Measurements from ENCODE around the gene ATG7.
"Not testable (repeated sequence)": the region's sequence is repeated elsewhere in the genome, so short reads cannot be mapped to it uniquely, and the experiment has no call there.

Gene ATG7

DNA sequence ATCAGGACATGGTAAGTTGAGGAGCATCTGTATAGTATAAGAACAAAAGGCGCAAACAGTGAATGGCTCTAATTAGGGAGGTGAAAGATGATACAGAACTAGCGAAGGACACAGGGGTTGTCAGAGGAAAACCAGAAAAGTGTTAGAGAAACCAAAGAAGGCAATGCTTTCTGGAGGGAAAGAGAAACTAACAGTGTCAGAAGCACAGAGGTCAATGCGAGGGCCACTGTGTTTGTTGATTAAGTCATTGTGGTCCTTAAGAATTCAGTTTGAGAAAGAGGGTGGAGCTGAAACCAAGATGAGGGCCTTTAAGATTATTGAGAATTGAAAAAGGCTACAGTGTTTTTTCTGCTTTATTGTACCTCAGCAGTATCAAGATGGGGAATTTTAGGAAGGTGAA lies 28.8 kb downstream of the ATG7 start:
- DNase-seq: no peak

DNA sequence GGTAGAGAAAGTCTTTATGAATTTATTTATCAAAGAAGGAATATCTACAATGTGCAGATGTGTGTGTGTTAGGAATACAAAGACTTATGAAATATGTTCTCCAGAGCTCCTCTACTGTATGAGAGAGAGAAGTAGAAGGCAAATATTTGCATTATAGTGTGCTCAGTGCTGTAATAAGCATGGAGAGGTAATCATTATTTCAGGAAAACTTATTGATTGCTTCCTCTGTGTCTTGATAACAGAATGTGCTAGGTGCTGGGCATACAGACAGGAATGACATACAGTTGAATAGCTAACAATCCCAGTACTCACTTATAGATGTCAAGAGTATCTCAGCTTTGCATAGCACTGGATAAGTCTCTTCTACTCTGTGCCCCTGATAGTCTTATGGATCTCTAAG lies 30.2 kb downstream of the ATG7 start:
- no peak for DNase-seq

DNA sequence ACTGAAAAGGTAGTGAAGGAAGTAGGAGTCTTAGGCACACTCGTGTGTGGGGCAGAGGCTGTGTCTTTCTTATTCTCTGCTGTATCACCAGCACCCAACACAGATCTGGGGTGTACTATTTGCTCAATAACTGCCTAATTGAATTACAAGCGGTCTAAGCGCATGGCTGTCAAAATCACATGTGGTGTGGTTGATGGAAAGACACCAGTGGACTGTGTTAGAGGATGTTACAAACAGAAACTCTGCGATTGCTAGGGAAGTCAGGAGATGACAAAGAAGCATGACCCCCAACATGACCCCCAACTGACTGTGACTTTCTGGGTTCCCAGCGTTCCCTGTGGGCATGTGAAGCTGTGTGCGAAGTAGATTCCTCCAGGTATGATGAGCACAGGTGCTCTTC lies 32.0 kb downstream of the ATG7 start:
- DNase-seq: no peak

DNA sequence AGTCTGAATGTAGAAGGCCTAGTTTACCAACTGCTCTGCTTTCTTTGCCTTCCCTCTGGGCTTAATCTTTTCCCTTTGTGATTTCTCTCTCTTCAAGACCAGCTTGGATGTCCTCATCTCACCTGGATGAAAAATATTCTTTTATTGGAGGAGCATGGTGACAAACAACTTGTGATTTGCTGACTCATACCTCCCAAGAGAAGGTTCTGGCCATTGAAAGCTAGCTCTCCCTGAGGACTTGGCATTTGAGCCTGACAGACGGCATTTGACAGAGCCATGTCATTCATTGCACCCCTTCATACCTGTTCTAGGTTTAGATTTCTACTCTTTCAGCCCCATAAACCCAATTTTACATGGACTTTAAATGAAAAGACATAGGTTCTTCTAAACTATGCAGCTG lies 33.3 kb downstream of the ATG7 start:
- no peak for DNase-seq

DNA sequence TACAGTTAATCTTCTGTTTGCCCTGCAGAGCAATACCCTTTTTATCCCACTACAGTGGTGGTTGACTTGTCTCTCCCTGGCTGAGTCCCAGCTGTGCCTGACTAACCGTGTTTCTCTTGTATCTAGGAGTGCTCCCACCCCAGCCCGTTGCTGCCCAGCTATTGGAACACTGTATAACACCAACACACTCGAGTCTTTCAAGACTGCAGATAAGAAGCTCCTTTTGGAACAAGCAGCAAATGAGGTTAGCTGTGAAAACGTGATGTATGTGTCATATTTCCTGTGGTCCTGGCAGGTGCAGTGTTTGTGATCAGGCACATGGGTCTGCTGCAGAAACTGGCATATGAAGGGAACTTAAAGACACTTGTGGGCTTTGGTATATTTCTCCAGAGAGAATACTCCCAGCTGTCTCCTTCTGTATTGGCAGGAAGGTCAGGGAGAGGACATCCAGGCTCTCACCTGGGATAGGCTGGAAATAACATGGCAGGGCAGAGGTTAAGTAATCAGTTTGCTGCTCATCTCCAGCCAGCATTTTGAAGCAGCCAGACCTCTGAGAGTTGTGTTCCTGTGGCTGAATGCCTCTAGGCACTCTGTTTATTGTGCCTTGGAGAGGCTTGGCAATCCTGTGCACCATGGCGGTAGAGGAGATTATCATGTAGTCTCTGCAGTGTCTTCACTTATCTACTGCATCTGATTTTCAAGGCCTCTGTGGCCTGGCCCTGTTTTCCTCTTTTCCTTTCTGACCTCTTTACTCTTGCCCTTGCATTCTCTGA lies 34.8 kb downstream of the ATG7 start:
- DNase-seq: no peak

DNA sequence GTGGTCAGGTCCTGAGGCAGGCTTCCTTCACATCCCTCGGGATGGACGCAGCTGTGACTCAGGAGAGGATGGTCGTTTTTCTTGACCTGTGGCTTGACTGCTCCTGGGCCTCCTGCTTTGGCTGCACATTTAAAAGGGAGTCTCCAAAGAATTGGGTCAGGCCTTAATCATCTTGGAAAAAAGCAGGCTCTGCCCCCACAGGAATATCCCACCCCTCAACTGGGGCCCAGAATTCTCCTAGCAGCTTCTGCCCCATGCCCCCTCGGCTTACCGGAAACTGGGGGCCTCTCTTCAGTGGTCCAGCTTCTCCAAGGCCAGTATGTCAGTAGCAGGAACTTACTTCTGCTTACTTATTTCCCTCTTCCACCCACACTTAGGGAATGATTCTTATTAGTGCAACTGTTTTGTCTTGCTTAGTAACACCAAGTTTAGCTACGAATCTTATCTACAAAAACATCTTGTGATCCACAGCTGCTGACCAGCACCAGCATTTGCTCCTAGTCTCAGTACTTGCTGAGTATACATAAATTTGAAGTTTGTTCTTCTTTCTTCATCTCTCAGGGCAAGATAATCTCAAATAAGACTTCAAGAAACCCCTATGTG lies 35.7 kb downstream of the ATG7 start:
- DNase-seq: no peak

DNA sequence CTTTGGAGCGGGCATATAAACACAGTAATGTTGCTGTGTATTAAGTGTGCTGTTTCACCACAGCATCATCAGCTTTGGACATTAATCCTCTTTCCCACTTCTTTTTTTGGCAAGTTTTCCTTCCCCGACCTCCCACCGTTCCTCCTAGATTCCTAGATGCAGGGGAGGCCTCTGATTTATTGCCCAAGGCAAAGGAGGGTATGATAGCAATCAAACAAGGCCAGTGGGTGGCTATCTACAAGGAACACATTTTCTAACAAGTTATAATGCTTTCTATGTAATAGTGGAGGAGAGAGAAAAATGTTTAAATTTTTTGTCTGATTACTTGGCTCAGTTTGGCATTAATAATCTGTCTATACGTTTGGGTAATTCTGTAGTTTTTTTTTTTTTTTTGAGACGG lies 38.1 kb downstream of the ATG7 start:
- no peak for DNase-seq

DNA sequence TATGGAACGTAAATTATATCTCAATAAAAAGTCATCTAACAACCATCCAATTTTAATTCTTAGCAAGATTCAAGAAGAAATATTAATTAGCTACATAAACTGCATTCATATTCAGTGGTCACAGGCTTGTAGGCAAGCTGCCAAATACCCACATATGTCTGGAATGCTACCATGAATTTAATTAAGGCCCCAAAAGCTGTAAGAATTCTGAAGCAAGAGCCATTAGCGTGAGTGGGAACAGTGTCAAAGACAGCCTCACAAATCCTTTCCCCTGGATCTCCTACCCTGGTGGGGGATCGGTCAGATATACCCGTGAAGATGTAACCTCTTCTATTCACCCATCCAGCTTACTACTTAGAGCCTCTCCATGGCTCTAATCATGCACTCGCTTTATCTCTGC lies 40.0 kb downstream of the ATG7 start:
- DNase-seq: no peak

DNA sequence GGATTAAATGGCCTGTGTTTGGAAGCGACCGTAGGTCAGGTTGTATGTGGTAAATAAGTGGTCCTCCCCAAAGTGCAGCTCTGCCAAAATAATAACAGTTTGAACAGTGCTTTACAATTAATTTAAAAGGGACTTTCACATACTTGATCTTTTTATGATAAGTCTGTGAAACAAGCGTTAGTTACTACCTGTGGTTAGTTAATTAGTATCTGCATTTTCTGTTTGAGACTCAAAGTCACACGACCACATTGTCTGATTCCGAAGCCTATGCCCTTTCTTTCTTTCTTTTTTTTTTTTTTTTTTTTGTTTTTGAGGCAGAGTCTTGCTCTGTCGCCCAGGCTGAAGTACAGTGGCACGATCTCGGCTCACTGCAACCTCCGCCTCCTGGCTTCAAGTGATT lies 45.1 kb downstream of the ATG7 start:
- no peak for DNase-seq

DNA sequence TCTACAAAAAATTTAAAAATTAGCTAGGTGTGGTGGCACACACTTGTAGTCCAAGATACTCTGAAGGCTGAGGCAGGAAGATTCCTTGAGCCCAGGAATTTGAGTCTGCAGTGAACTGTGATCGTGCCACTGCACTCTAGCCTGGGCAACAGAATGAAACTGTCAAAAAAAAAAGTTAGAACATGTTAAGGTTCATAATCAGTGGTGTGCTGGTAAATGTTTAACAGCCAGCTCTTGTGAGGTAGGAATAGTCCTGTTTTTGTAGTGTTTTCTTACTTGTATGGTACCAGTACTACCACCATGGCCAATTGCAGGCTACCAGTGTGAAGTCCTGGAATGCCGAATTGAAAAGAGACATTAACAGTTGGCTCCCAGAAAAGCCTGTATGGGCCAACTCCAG lies 50.7 kb downstream of the ATG7 start:
- DNase-seq: no peak

DNA sequence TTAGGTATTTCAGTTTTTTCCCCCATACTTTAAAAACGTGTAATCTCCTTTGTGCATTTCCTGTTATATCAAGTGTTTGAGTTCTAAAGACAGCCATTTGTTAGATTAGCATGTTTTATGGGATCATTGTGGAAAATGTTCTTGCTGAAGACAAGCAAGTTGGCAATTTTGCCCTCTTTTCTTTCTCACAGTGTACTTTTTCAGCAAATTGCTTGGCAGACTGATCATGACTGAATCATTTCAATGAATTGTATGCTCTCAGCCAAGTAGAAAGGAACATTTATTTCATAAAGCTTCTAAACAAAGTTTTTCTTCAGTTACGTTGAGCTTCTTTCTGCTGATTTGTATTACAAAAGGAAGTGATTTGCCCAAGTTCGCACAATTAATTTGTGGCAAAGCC lies 51.6 kb downstream of the ATG7 start:
- DNase-seq: peak in 1 of 2 donors; percentile 65

DNA sequence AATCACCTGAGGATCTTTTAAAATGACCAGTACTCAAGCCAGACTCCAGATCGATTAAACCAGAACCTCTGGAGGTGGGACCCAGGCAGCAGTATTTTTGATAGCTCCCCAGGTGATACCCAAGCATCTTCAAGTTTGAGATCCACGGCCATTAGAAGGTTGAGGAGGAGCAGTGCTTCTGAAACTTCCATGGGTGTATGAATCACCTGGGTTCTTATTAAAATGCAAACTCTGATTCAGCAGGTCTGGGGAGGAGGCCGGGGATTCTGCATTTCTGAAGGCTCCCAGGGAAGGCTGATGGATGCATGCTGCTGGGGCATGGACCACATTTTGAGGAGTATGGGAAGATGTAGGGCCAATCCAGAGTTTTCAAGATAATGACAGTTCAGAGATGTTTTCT lies 55.4 kb downstream of the ATG7 start:
- no peak for DNase-seq

DNA sequence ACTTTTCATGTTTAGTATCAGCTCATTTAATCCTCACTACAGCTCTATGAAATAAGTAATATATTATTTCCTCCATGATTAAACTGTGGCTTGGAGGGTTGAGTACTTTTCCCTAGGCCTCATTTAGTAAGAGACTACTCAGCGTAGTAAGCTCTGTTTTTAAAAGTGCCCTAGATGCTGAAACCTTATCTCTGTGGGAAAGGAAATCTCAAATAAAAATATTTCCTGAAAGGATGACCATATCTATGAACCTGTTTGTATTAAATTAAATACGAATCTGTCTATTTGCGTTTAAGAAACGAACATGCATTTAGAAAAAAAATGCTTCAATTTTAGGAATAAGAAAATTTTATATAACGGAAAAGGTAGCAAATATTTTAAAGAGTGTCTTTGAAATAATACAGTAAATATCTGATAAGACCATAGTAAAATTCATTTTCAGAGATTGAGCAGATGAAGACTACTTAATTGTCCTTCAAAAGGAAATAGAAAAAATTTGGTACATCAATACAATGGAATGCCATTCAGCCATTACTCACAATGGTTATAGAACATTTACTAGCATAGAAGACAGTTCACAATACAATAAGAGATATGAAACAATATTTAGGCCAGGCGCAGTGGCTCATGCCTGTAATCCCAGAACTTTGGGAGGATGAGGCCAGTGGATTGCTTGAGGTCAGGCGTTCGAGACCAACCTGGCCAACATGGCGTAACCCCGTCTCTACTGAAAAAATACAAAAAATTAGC lies 56.2 kb downstream of the ATG7 start:
- DNase-seq: no peak

DNA sequence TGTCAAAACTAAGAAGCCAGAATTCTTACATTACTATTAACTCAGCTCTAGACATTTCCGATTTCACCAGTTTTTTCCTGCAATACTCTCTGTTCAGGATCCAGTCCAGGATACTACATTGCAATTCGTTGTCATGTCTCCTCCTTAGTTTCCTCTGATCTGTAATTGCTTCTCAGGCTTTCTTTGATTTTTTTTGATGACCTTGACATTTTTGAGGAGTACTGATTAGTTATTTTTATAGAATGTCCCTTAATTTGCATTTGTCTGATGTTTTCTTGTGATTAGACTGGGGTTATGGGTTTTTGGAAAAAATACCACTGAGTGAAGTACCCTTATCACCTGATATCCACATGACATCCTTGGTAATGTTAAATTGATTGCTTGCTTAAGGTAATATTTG lies 57.6 kb downstream of the ATG7 start:
- no peak for DNase-seq

DNA sequence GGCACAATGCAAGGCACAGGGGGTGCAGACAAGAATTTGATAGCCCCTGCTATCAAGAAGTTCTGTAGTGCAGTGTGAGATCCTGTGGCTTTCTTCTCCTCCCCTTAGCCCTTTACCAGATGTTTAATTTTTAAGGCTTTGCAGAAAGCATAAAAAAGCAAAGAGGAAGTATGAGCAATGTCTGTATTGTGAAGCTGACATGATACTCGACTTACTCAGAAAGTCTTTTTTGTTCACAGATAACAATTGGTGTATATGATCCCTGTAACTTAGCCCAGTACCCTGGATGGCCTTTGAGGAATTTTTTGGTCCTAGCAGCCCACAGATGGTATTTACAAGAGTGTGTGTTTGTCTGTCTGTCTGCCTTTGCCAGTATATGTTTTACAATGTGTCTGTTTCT lies 58.9 kb downstream of the ATG7 start:
- no peak for DNase-seq

DNA sequence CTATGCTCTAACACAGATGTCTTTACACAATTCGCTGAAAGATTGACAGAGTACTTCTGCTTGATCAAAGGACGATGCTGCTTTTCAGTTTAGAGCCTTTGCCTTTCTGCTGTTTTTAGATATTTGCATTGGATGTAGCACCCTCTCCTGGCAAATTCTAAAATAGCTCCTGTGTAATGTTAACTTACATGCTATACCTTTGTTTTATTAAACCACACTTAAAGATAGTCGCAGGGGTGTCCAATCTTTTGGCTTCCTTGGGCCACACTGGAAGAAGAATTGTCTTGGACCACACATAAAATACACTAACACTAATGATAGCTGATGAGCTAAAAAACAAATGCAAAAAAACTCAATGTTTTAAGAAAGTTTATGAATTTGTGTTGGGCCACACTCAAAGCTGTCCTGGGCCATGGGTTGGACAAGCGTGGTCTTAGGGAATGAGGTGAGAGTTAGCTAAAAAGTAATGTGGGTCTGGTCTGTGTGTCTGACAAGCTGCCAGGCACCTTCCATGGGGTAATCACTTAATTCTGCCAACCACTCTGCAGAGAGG lies 62.9 kb downstream of the ATG7 start:
- DNase-seq: peak in 1 of 2 donors; percentile 68

DNA sequence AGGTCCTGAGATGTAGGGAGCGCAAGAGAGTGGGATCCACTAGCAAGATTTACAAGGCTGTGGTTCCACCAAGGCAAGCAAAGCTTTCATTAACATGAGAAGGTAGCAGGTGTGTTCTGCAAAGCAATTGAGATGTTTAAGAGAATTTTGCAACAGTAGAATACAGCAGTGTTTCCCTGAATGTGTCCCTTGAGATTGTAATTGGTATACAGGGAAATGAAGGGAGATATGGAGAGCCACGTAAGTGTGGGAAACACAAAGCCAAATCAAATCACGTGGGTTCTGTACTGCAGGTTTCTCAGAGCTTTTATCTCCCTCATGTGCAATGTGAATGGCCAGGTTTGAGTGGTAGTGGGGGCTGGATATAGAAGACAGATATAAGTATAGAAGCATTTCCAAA lies 67.3 kb downstream of the ATG7 start:
- DNase-seq: no peak

DNA sequence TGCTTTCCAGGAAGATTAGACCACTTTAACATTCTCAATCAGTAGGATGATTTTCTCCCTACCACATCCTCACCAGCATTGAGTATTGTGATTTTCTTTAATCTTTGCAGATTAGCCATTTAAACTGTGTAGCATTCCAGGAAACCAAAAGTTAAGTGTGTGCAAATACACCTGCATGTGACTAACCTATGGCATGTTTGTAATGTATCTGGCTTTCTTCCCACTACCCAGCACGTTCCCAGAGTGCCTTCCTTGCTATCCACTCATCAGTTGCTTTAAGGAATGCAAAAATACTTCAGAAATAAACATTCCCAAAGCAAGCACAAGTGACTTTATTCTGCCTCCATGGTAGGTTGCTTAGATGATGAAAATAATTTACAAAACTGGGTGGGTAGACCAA lies 74.2 kb downstream of the ATG7 start:
- no peak for DNase-seq

DNA sequence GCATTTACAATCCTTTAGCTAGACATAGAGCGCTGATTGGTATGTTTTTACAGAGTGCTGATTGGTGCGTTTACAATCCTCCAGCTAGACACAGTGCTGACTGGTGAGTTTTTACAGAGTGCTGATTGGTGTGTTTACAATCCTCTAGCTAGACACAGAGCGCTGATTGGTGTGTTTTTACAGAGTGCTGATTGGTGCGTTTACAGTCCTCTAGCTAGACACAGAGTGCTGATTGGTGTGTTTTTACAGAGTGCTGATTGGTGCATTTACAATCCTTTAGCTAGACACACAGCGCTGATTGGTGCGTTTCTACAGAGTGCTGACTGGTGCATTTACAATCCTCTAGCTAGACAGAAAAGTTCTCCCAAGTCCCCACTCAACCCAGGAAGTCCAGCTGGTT lies 76.7 kb downstream of the ATG7 start:
- DNase-seq: not testable (repeated sequence)

DNA sequence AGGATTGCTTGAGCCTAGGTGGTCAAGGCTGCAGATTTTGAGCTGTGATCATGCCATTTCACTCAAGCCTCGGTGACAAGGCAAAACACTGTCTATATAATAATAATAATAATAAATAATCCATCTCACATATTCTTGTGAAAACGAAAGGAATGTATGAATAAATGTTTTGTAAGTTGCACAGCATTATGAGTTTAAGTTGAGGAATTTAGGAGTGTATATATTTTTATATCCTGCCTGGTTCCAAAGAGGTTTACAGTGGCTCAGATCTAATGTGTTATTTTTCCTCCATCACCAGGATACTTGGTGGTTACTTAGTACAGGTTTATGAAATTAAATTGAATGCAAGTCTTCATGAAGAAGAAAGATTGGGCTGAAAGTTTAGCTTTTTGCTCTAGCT lies 77.2 kb downstream of the ATG7 start:
- no peak for DNase-seq

DNA sequence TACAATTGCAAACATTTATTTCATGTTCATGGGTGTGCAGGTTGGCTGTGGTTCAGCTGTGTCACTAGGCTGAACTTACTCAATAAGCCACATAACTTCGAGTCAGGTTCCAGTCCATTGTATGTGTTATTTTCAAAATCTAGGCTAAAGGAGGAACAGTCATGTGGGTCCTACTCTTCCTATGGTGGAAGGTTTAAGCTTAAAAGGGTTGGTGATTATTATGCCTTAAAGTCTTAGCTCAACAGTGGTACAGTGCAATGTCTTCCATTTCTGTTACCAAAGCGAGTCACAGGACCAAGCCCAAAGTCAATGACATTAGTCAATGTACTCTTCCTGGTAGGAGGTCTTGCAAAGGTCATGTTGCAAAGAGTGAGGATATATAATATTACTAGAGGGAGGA lies 78.2 kb downstream of the ATG7 start:
- DNase-seq: no peak

DNA sequence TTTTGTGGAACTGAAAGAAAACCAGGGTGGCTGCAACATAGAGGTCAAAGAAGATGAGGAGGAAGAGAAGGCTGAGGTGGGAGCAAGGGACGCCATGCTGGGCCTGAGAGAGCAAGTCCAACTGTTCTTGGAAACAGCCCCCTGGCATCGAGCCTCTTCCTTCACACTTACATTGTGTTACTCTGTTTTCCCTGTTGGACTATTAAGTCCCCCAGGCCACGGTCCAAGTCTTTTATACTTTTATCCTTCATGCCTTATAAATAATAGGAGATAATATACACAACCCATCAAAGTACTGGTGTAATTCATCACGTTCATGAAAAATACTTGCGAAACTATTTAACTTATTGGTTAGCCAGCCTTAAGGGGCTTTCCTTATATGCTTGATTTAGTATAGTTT lies 79.3 kb downstream of the ATG7 start:
- DNase-seq: no peak

DNA sequence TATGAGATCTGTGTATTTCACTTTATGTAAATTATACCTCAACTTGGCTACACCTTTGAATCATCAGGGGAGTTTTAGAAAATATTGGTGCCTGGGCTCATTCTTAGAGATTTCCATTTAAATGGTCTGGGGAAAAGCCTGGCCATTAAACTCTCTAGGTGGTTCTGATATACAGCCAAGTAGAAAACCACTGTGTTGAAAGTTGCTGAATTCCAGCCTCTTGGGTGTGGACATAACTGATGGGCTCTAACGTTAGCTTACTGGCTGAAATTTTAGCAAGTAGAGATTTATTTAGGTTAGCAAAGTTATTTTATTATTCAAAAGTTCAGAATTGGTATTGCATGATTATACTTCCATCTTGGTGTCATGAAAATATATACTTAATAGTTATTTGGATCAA lies 84.1 kb downstream of the ATG7 start:
- DNase-seq: no peak

DNA sequence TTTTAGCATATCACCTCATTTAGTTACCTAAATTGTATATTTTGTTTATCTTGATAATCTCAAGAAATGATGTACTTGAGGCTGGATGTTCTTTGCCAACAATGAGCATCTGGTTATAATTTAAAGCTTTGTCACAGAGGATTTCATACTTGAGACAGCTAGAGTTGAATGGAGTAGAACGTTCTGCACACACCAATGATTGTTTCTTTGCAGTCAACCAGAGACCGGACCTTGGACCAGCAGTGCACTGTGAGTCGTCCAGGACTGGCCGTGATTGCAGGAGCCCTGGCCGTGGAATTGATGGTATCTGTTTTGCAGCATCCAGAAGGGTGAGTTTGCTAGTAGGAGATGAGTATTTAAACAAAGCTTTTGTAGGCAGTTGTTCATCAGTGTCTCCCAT lies 90.4 kb downstream of the ATG7 start:
- no peak for DNase-seq
